HG03469 (cell line): ENCODE data around the gene LIMCH1.
"Not testable (repeated sequence)": the region's sequence is repeated elsewhere in the genome, so short reads cannot be mapped to it uniquely, and the experiment has no call there.

Experiments
- ATAC-seq: cut with Tn5 transposase; IDR thresholded peaks from one replicate; pipeline ENCODE4 v1.9.1; 2021; ENCODE audit warnings: mild to moderate bottlenecking, moderate library complexity, moderate number of reproducible peaks; ENCODE audit not compliant: unreplicated experiment

The LIMCH1 gene

DNA sequence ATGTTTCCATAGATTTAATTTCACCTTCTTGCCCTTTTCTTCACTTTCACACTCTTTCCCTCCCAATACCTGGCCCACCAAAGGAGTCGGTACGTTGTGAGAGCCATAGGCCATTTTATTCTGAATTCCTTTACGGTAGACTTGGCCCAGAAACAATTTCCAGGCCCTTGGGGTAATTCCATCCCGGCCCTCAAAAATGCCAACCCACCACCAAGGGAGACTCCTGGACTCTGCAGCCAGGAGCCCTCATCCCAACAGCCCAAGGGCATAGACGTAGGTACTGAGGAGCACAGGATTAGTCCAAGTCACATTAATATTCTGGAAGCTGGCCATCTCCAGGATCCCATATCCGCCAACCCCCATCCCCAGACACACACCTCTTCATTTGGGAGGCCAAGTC, 102.9 kb downstream of the LIMCH1 start:
- ATAC-seq = no peak

DNA sequence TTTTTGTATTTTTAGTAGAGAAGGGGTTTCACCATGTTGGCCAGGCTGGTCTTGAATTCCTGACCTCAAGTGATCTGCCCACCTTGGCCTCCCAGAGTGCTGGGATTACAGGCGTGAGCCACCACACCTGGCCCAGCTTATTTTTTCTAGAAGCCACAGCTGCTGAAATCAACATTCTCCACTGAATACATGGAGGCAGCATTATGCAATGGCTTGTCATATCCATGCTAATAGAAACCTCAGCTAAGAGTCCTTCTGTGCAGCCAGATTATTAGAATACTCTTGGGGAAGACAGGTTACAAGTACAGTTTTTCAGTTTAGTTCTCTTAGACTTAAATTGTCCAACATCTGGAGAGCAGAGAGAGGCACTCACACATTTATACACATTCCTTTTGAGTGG, 104.8 kb downstream of the LIMCH1 start:
- not testable (repeated sequence) for ATAC-seq

DNA sequence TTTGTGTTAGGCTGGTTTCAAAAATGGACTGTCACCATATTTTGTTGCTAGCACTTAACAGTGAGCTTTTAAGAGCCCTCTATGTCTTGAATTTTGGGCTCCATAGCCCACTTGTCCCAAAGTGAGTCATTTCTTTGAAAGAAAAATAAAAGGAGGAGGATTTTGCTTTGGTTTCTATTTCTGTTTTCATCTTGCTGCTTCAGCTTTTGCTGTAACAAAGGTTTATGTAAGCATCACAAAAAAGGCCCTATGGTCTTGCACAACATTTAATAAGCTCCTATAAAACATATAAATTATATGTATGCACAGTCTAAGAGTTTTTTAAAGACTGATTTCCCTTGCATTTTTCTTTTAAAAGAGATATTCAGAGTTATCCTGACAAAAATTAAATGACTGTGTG, 105.4 kb downstream of the LIMCH1 start:
- ATAC-seq = no peak

DNA sequence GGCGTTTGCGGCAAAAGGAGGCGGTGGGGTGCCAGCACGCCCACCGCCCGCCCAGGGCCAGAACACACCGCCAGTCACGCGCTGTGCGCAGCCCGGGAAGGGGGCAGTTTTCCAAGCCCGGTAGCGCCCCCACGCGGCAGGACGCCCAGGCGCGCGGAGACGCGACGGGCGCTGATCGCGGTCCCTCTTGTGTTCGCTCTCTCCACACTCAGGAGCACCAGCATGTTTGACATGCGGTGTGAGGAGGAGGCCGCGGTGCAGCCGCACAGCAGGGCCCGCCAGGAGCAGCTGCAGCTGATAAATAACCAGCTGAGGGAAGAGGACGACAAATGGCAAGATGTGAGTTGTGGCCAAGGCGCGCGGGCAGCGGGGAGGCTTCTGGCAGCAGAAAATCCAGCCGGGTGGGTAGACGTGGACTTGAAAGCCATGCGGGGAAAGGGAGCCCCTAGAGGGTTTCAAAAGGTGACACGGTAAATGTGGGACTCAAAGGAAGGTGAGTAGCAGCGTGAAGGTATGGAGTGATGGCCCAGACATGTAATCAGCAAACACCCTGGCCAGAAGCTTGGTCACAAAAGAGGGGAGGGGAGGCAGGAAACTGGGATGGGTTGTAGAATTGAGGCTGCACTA, 106.4 kb downstream of the LIMCH1 start:
- ATAC-seq = no peak

DNA sequence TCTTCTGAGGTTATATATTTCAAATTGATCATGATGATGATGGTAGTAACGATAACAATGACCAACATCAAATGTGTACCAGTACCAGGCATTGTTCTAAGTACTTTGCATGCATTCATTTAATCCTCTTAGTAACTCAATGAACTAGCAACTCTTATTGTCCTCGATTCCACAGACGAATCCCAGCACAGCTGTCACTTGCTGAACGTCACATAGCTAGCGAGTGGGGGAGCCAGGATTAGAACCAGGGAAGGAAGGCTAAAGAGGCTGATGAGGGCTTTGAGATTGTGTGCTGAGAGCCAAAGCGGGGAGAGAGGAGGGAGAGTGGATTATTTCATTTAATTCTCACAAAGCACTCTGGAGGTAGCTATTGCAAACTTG, 106.9 kb downstream of the LIMCH1 start:
- ATAC-seq = no peak

DNA sequence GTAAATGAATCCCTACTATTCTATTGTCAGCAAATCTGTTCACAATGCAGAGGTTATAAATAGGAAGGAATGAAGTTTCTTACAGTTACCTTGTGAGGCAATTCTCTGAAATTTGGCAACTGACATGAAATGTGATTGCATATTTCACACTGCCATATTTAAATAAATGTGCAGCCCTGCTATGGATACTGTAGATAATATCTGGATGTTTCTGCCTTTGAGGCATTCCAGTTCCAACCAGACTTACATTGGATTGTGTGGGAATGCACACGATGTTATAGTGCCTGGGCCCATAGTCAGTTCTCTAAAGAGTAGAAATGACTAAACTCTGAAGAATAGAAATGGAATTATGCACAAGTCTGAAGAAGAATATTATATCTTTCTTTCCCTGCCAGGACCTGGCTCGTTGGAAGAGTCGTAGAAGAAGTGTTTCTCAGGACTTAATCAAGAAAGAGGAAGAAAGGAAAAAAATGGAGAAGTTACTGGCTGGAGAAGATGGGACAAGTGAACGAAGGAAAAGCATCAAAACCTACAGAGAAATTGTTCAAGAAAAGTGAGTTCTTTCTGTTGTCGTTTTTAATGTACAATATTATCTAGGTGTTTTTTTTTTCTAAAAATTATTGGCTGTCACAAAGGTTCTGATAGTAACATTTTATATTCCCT, 107.9 kb downstream of the LIMCH1 start:
- ATAC-seq = no peak

DNA sequence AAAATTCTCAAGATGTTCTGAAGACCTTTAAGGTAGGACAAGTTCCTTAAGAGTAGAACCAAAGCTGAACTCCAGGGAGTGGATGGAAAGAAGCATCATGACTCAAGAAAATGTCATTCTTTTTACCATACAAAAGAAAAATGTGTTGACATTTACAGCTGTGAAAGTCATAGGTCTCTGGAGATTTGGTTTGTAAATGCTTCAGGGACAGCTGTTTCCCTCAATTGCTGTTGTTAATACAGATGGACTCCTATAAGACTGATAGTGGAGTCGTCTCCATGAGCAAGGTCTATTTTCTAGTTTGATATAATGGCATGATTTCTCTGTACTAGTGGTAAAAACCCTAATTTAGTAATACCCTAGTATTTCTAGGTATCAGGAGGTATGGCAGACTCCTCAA, 108.9 kb downstream of the LIMCH1 start:
- ATAC-seq = no peak

DNA sequence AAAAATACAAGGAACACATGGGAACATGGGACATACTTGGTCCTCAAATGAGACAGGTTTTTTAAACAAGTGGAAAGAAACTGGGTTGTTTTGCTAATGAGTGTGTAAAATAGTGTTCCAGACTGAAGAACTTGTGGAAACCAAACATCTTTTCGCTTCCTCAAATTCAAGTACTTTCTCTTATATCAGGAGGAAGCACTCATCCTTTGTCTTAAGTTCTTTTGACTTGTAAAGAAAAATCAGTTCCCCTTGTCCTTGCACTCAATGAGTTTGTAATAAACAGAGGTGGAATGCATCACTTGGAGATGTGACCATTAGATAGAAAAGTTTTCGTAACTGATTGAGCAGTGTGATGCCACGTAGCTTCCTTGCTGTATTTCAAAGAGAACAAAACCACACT, 109.4 kb downstream of the LIMCH1 start:
- no peak for ATAC-seq

DNA sequence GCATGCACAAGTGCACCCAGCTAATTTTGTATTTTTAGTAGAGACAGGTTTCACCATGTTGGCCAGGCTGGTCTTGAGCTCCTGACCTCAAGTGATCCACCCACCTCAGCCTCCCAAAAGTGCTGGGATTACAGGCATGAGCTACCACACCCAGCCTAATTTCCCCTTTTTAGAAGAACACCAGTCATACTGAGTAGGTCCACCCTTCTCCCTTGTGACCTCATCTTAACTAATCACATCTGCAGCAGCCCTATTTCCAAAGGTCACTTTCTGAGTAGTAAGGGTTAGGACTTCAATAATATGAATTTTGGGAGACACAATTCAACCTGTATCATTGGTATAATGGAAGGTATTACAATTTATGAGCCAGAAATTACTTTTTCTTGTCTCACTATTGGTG, 113.2 kb downstream of the LIMCH1 start:
- not testable (repeated sequence) for ATAC-seq

DNA sequence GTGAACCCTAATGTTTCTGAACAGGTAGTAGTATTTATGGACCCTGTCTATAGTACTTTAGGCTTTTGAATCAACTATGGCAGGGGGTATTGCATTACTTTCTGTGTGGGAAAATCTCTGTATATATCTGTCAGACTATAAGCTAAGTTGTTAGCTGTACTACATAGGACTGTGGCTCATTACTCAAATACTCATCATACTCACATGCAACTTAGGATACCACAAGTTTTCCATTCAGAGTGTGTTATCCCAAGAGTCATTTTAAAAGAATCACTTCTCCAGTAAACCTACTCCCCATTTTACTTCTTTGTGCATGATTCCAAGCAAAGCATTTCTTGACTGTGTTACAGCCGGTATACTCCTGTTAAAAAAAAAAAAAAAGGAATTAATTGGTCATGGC, 115.0 kb downstream of the LIMCH1 start:
- no peak for ATAC-seq

DNA sequence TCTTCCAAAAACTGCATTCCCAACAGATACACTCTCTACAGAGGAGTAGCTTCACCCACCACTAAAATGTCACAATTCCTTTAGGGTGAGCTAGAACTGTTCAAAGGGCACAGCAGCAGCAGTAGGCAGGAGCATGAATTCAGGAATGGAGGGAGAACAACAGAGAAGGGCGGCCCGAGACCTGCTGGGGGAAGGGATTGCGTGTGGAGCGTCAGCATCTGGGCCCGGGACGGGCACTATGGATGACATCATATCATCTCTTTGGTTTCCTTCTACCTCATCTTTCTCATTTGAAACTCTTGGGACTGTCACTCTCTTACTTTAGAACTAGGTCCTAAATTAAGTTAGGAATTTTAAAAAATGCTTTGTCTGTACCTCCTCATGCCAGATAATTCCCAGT, 115.6 kb downstream of the LIMCH1 start:
- no peak for ATAC-seq

DNA sequence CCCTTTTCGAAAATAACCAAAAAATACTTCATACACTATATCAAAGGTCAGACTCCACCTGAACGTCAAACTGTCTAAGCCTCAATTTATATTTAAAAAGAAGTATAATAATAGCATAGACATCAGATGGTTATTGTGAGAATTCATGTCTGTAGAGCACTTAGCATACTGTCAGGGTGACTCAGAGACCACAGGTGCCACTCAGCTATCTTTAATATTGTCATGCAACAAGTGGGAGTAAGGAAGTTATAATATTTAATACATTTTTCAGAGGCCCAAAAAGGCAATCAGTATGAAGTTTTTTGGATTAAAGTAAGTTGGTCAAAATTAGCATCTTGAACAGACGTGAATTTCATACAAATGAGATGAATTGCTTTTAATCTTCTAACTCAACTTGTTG, 117.2 kb downstream of the LIMCH1 start:
- no peak for ATAC-seq

DNA sequence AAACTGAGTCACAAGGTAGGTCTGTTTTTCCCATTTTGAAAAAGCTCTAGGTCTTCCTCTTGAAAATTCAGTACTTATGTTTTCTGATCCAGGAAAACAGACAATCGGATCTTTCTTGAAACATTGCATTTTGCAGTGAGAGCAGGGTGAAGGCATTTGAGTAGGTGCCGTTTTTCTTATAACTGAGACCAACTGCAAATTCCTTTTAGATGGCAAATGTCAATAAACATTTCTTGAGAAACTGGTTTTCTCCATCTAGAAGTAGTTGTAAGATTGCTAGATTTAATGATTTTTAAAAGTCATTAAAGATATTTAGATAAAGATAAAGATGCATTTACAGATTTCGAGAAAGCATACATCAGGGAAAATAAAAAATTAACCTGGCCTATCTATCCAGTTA, 118.1 kb downstream of the LIMCH1 start:
- ATAC-seq = no peak

DNA sequence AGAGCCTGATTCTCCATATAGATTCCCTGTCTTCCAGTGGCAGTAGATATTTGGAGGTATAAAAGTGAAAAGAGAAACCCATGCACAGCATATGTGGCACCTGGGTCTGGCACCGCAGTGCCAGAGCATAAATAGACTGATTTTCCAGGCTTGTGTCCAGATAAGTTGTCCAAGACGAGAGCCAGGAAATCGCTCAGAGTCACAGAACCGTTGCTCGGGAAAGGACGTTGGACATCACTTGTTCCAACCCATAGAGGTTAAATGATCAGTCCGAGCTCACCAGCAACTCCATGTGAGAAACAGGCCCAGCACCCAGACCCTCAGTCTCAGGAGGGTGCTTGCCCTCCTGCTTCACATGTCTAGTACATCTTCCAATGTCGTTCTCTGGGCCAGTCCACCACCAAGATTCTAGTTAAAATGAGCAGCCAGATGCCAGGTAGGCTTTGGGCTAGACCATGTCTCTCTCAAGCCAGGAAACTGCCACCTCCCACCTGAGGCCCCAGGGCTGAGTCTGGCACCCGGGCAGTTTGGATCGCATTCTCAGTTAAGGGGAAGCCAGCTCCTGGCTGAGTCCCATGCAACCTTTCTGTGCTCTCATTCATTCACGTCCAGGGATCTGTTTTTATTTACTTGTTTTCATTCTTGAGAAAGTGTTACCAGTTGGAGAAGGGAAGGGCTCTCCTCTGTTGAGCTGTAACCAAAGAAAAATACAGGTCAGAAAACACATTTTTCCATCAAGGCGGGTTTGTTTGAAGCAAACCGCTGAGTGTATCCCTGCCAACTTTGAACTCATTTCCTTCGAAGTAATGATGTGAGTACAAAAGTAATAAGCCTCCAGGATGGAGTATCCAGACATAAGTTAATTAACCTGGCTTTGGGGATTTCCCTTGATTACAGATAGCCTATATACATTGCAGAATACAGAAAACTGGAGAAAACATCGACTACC, 118.9 kb downstream of the LIMCH1 start:
- no peak for ATAC-seq

DNA sequence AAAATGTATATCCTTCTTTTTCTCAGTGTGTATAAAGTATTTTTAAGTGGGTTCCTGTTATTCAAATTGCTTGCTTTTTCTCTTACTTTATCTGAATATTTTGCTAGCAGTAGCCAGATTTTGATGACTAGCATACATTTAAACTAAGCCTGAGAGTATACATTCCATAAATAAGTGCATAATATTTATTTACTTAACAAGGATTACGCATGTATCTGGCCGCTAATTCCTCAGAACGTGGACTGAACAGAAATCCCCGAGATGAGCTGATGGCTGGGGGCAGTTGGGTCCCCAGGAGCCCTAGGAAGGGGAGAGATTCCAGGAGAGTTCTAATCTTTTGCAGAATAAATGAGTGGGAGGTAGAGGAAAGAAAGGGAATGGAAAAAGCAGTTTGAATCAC, 119.6 kb downstream of the LIMCH1 start:
- ATAC-seq = no peak

DNA sequence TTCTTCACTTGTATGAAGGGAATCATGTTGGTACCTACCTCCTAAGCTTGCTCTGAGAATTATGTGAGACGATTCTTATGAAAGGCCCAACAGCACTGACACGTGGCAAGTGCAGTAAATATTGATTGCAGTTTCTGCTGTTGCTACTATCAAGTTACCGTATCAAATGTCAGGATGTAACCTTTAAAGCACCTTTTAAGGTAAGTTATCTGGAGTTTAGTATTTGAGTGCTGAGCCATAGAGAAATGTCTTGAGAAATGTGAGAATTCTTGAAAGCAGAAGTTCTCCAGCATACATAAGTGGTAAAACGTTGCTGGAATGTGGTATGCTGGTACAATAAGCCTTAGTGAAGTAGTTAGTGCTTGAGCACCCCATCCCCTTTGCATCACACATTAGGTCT, 120.2 kb downstream of the LIMCH1 start:
- no peak for ATAC-seq

DNA sequence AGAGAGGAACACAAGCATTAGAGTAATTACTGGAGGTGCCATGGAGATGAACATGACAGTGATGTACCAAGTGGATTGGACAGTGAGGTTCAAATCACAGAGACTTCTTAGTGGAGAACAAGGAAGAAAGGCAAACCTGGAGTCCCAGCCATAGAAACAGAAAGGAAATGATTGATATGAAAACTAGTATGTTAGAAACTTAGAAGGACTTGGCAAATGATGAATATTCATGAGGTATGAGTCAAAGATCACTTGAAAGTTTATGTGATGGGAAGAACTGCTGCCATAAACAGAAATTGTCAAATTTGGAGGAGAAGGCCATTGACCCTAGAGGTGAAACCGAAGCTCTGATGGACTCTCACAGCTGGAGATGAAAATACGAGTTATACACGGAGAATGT, 122.4 kb downstream of the LIMCH1 start:
- no peak for ATAC-seq

DNA sequence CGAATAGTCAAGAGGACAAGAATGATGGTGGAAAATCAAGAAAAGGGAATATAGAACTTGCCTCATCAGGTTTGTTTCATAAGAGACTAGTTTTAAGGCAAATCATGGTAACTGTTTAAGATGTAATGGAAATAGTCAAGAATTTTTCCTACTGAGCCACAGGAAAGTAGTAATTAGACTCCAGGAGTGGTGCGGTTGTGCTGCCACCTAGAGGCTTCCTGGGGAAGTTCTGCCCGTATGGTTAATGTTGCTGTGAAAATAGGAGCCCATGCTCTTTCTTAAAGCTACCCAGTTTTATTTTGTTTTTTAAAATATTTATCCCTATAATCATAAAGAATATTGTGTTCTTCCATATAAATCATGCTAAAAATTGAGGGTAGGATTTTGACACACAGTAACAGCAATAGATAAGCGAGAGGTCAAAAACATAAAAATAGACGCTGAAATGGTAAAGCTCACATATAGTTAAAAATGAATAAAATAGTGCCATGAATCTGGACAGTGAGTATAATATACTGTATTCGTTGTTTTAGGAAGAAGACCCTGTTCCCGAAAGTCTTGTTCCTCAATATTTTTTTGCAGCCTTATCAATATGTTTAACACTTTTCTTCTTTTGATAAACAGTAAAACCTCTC, 123.6 kb downstream of the LIMCH1 start:
- ATAC-seq = no peak

DNA sequence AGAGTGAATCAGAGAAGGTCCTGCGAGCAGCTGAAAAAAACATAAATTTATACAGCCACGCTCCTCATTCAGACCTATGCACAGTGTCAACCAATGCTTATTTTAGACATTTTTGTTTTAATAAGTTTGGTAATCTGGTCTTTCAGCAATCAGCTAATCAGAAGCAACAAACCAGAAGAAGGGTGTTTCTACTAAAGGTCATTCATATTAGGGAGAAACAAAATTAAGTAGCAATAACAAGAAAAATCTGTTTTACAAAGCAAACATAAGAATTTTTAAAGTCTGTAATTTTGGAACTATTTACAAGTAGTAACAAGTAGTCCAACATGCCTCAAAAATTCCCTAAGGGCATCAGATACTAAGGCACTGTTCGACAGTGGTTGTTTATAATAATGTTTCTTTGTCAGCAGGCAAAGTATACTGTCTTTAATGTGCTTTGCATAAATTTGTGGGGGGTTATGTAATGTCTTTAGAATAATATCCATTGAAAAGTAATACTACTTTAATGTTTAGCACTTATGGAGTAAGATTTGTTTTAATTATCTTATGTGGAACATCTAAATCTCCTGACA, 127.8 kb downstream of the LIMCH1 start:
- ATAC-seq = no peak

DNA sequence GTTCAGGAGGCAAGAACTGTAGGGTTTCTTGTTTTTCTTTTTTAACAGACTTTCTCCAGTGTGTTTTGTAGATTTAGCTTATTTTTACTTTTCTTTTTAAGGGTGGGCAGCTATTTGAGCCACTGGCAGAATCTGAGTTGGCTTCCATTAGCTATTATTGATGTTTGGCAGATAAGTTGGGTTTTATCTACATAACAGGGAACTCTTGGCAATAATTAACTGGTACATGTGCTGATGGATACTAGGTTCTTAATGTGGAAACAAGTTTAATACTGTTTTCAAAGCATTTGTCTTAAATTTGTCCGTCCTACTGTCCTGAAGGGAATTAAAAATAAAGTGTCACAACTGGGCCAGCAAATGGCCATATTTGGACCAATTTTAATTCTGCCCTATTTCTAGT, 130.1 kb downstream of the LIMCH1 start:
- no peak for ATAC-seq

DNA sequence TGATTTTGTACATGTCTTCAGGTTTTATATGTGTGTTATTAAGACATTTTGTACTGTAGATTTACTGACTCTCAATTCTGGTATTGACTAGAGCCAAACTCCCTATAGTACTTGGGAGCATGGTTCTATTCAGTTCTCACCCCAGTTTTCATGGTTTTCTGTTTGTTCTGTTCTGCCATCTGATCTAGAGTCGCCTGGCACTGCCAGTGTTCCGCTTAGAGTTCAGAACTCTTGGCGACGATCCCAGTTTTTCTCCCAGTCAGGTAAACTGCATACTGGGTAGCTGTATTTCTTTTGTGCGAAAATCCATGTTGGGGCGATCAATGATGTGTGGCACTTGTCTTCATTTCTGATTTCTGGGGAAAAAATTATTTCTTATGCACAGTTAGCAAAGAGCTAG, 132.6 kb downstream of the LIMCH1 start:
- no peak for ATAC-seq
